IMR-90 (cell line): ENCODE measurements around the gene KCNJ2. TPM values are rescaled to one million over a fixed set of nuclear protein-coding genes. Genes with fewer than 3 reads are reported as not detected.

ENCODE experiments used
- ATAC-seq: fragments of 200-7000 bp; cut with Tn5 transposase; 2 replicates; pipeline ENCODE4 v1.9.1; 2020; ENCODE audit warnings: low read depth, mild to moderate bottlenecking, moderate library complexity
- BruUV-seq: library from RNA; stranded (reverse); fragments of 400-500 nt; replicated peaks from 2 replicates; lab custom pipeline; 2021; lab: Mats Ljungman, UMichigan
- CTCF ChIA-PET: fragments of 300-600 bp; formaldehyde crosslinking; extraction: SDS; loops from one replicate; lab custom pipeline; 2021; ENCODE audit warnings: antibody characterized with exemption; lab: Yijun Ruan, JAX
- POLR2A ChIA-PET: fragments of 300-600 bp; sonication (Branson Sonifier 250); formaldehyde crosslinking; loops from one replicate; lab custom pipeline; 2022; ENCODE audit warnings: antibody characterized with exemption; ENCODE audit not compliant: unreplicated experiment; lab: Charles Lee
- DNase-seq: peaks from one replicate; pipeline ENCODE4 v3.0.0; 2013
- H2AFZ ChIP-seq: replicated peaks from 2 replicates; pipeline ENCODE3; 2013; ENCODE audit warnings: low read length, mild to moderate bottlenecking; ENCODE audit not compliant: poor library complexity
- H2AK5ac ChIP-seq: 2 replicates; pipeline ENCODE4 v1.6.1; 2013; ENCODE audit warnings: low read depth, low read length, inconsistent platforms
- H2AK9ac ChIP-seq: replicated peaks from 2 replicates; pipeline ENCODE3; 2013; ENCODE audit warnings: mild to moderate bottlenecking, low read depth, low read length, moderate library complexity; ENCODE audit not compliant: poor library complexity
- H2BK120ac ChIP-seq: 2 replicates; pipeline ENCODE4 v1.6.1; 2013; ENCODE audit warnings: low read depth, low read length, inconsistent platforms
- H2BK15ac ChIP-seq: 3 replicates; pipeline ENCODE4 v1.6.1; 2013; ENCODE audit warnings: low read depth, low read length, inconsistent platforms
- H2BK20ac ChIP-seq: 2 replicates; pipeline ENCODE4 v1.6.1; 2013; ENCODE audit warnings: low read depth, mild to moderate bottlenecking, inconsistent platforms, low read length, moderate library complexity
- H2BK5ac ChIP-seq: 2 replicates; pipeline ENCODE4 v1.6.1; 2013; ENCODE audit warnings: mild to moderate bottlenecking, low read depth, low read length, inconsistent platforms; ENCODE audit not compliant: poor library complexity, severe bottlenecking
- H3K14ac ChIP-seq: replicated peaks from 2 replicates; pipeline ENCODE4 v1.6.1; 2013; ENCODE audit warnings: low read depth, low read length, inconsistent platforms
- H3K18ac ChIP-seq: 2 replicates; pipeline ENCODE4 v1.6.1; 2013; ENCODE audit warnings: low read depth, low read length, control low read depth
- H3K23ac ChIP-seq: 2 replicates; pipeline ENCODE4 v1.6.1; 2013; ENCODE audit warnings: low read depth, low read length, inconsistent platforms
- H3K27ac ChIP-seq: 2 replicates; pipeline ENCODE4 v1.5.1; 2013; ENCODE audit warnings: mild to moderate bottlenecking, control low read depth, low read length; ENCODE audit not compliant: insufficient read depth
- H3K27me3 ChIP-seq: 2 replicates; pipeline ENCODE4 v1.6.1; 2013; ENCODE audit warnings: low read length; ENCODE audit not compliant: control insufficient read depth, insufficient read depth
- H3K36me3 ChIP-seq: 2 replicates; pipeline ENCODE4 v1.6.1; 2013; ENCODE audit warnings: low read length, mixed read lengths; ENCODE audit not compliant: control insufficient read depth, insufficient read depth
- H3K4ac ChIP-seq: 2 replicates; pipeline ENCODE4 v1.6.1; 2013; ENCODE audit warnings: low read depth, low read length, inconsistent platforms
- H3K4me1 ChIP-seq: 2 replicates; pipeline ENCODE4 v1.6.1; 2013; ENCODE audit warnings: low read length, mixed read lengths; ENCODE audit not compliant: control insufficient read depth, insufficient read depth
- H3K4me2 ChIP-seq: 2 replicates; pipeline ENCODE4 v1.6.1; 2013; ENCODE audit warnings: low read depth, mild to moderate bottlenecking, control low read depth, low read length, moderate library complexity
- H3K4me3 ChIP-seq: 2 replicates; pipeline ENCODE4 v1.5.1; 2013; ENCODE audit warnings: low read depth, mild to moderate bottlenecking, control low read depth, low read length, moderate library complexity; ENCODE audit not compliant: insufficient read depth
- H3K56ac ChIP-seq: 2 replicates; pipeline ENCODE4 v1.6.1; 2013; ENCODE audit warnings: low read length, inconsistent platforms; ENCODE audit not compliant: insufficient read depth; ENCODE audit errors: extremely low read depth
- H3K79me1 ChIP-seq, 2 experiments: 2 replicates each; pipeline ENCODE4 v1.6.1; 2013; ENCODE audit warnings: low read length in 2 of 2, inconsistent platforms in 1 of 2, low read depth in 1 of 2
- H3K9ac ChIP-seq: 2 replicates; pipeline ENCODE4 v1.6.1; 2013; ENCODE audit warnings: low read depth, low read length, control low read depth
- H3K9me1 ChIP-seq: 2 replicates; pipeline ENCODE4 v1.6.1; 2013; ENCODE audit warnings: low read length, inconsistent platforms; ENCODE audit not compliant: insufficient read depth
- H3K9me3 ChIP-seq: 2 replicates; pipeline ENCODE4 v1.6.1; 2013; ENCODE audit warnings: low read length; ENCODE audit not compliant: control insufficient read depth, insufficient read depth
- H4K20me1 ChIP-seq: 2 replicates; pipeline ENCODE4 v1.6.1; 2013; ENCODE audit warnings: low read length, inconsistent platforms; ENCODE audit not compliant: insufficient read depth
- H4K5ac ChIP-seq: 2 replicates; pipeline ENCODE4 v1.6.1; 2013; ENCODE audit warnings: mild to moderate bottlenecking, low read depth, low read length, control low read depth
- H4K8ac ChIP-seq, 2 experiments: 2 replicates each; pipeline ENCODE4 v1.6.1; 2013; ENCODE audit warnings: low read depth in 2 of 2, low read length in 2 of 2, control low read depth in 1 of 2, inconsistent platforms in 1 of 2
- H4K91ac ChIP-seq: 2 replicates; pipeline ENCODE4 v1.6.1; 2013; ENCODE audit warnings: low read depth, low read length, inconsistent platforms; ENCODE audit not compliant: insufficient read depth
- CHD1 ChIP-seq: IDR thresholded peaks from 2 replicates; pipeline ENCODE4 v1.6.1; 2012; ENCODE audit warnings: low read depth, low read length, improper control_type of control experiment
- MAFK ChIP-seq: IDR thresholded peaks from 2 replicates; pipeline ENCODE4 v1.6.1; 2012; ENCODE audit warnings: low read depth, low read length, improper control_type of control experiment
- MXI1 ChIP-seq: IDR thresholded peaks from 2 replicates; pipeline ENCODE4 v1.6.1; 2012; ENCODE audit warnings: low read depth, mild to moderate bottlenecking, low read length, moderate library complexity, borderline replicate concordance
- RFX5 ChIP-seq: IDR thresholded peaks from 2 replicates; pipeline ENCODE4 v1.8.0; 2012; ENCODE audit warnings: low read depth, mild to moderate bottlenecking, low read length, moderate library complexity
- SMC3 ChIP-seq: fragments of 150-350 bp; IDR thresholded peaks from 2 replicates; pipeline ENCODE4 v1.6.1; 2016; ENCODE audit warnings: low read depth, mild to moderate bottlenecking, antibody characterized with exemption, low read length, moderate library complexity
- WGBS, 2 experiments: methylation state at CpG; one replicate each; pipeline versions ENCODE4 v1.1.5 to v1.1.7; 2013; ENCODE audit warnings: missing lambda C conversion rate in 2 of 2; ENCODE audit not compliant: insufficient read length in 1 of 2; ENCODE audit errors: extremely low coverage in 2 of 2; 5-methylcytosine and 5-hydroxymethylcytosine counted together
- dilution Hi-C: fragments of 300-500 bp; cut with HindIII; formaldehyde crosslinking; loops from one replicate; pipeline ENCODE4 v1.14.3; 2018; ENCODE audit warnings: low sequenced_read_pairs; ENCODE audit not compliant: unreplicated experiment
- in situ Hi-C: fragments of 300-500 bp; cut with MboI; formaldehyde crosslinking; loops from 3 replicates; pipeline ENCODE4 v1.14.3; 2019; ENCODE audit warnings: low sequenced_read_pairs, inconsistent platforms, mixed read lengths
- intact Hi-C: fragments of 100-400 bp; cut with micrococcal nuclease; formaldehyde crosslinking; loops from 2 replicates; pipeline ENCODE4 v1.10.0; 2022
- polyA plus RNA-seq, 3 experiments: library from polyadenylated mRNA; depleted of rRNA; stranded (reverse); fragments of >200 nt; gene quantifications; 2 replicates each; pipeline ENCODE4 v1.2.3, GENCODE V29; 2012; ENCODE audit warnings: low replicate concordance in 1 of 3
- total RNA-seq: library from RNA; depleted of rRNA; stranded (reverse); fragments of >200 nt; gene quantifications from 2 replicates; pipeline ENCODE4 v1.2.3, GENCODE V29; 2012

Gene KCNJ2
- total and polyA plus RNA-seq, 2 of the 4 experiments (the other 2 are of a cell fraction), result 0.55 to 8.6 TPM

- no peak for DNase-seq
- Histone ChIP-seq H2BK120ac (no peak overlapping the region), H4K5ac (no peak overlapping the region), H3K27me3 (no peaks in the 10 kb centered on the region), H4K8ac (no peak overlapping the region), H2BK15ac (no peak overlapping the region), H3K4me3 (no peak overlapping the region), H2AFZ (no peak overlapping the region), H3K9me1 (no peaks in the 10 kb centered on the region), H3K18ac (no peak overlapping the region), H2BK5ac (no peak overlapping the region), H3K9ac (no peak overlapping the region), H2AK9ac (no peak overlapping the region), H3K36me3 (no peaks in the 10 kb centered on the region), H3K56ac (no peak overlapping the region), H3K4me2 (no peak overlapping the region), H2AK5ac (no peak overlapping the region), H3K23ac (no peak overlapping the region), H3K79me1 (no peaks in the 10 kb centered on the region), H3K4ac (no peak overlapping the region), H3K4me1 (no peaks in the 10 kb centered on the region), H4K91ac (no peak overlapping the region), H3K9me3 (no peaks in the 10 kb centered on the region), H3K27ac (no peak overlapping the region), H4K20me1 (no peaks in the 10 kb centered on the region), H2BK20ac (no peak overlapping the region), H3K14ac (no peak overlapping the region)
- CTCF ChIA-PET, result no interaction called here
- BruUV-seq, result no TSS peak
- POLR2A ChIA-PET, result no interaction called here
- dilution Hi-C loops, result no loop called here
- no peak for ATAC-seq
- intact Hi-C loops, result no loop called here
- no peak for TF ChIP-seq CHD1
- no peak for TF ChIP-seq MXI1
- TF ChIP-seq SMC3, result no peak
- no peak for TF ChIP-seq RFX5
- no peak for TF ChIP-seq MAFK
- in situ Hi-C loops, result no loop called here
- 70% methylated on average over 1 of the region's 2 CpGs; no CpG with 5 or more reads in 1 of the 2 experiments for WGBS, 2 experiments
Observed at GRCh38 chr17:70119983-70120382, 49.3 kb upstream of the KCNJ2 start.
